Body of pancreas (tissue), 4 donors: ENCODE measurements around the gene TAOK3.

Experiments used
- POLR2A ChIP-seq, 3 donors: fragments of 450-650 bp; IDR thresholded peaks; one replicate each; pipeline ENCODE4 v1.6.1; 2016; ENCODE audit warnings: antibody characterized with exemption in 3 of 3, mild to moderate bottlenecking in 2 of 3
- TF ChIP-seq, protein P1 (sequence below), 7 experiments: fragments of 450-650 bp in 4 of 7; fragments of 200-600 bp in 3 of 7; sonication (generic) in 3 of 7; IDR thresholded peaks; one replicate each; pipeline ENCODE4 v1.5.1; 2016 to 2019; ENCODE audit warnings: antibody characterized with exemption in 7 of 7

DNA sequence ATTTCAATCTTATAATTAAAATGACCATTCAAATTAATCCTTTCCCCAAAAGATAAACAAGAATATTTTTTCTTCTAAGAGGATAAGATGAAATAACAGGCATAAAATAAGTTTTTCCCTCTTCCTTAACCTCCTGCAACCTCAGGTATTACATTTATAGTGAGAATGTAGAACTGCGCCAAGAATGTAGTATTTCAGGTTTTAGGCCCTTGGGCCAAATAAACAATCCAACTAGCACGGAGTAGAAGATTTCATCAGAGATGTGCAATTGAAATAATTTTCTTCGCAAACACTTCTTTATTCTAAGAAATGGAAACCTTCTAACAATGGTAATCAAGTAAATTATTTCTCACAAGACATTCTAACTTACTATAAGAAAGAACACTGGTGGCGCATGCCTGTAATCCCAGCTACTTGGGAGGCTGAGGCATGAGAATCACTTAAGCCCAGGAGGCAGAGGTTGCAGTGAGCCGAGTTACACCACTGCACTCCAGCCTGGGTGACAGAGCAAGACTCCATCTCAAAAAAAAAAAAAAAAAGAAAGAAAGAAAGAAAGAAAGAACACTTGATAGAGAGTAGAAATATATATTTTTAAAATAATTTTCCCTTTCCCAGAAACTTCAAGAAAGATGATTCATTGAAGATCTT, 100.8 kb downstream of the TAOK3 start:
- TF ChIP-seq, protein P1, sequence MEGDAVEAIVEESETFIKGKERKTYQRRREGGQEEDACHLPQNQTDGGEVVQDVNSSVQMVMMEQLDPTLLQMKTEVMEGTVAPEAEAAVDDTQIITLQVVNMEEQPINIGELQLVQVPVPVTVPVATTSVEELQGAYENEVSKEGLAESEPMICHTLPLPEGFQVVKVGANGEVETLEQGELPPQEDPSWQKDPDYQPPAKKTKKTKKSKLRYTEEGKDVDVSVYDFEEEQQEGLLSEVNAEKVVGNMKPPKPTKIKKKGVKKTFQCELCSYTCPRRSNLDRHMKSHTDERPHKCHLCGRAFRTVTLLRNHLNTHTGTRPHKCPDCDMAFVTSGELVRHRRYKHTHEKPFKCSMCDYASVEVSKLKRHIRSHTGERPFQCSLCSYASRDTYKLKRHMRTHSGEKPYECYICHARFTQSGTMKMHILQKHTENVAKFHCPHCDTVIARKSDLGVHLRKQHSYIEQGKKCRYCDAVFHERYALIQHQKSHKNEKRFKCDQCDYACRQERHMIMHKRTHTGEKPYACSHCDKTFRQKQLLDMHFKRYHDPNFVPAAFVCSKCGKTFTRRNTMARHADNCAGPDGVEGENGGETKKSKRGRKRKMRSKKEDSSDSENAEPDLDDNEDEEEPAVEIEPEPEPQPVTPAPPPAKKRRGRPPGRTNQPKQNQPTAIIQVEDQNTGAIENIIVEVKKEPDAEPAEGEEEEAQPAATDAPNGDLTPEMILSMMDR (IDR thresholded peaks at IDR 0.05): no peak
- TF ChIP-seq POLR2A (IDR thresholded peaks at IDR 0.05): no peak
